Activated T-cell treated with anti-CD3 and anti-CD28 coated beads, Interleukin-2, amount 50 U/mL, for 24 hours (primary cell): ENCODE measurements around the gene C19orf53.
"Not testable (repeated sequence)": the region's sequence is repeated elsewhere in the genome, so short reads cannot be mapped to it uniquely, and the experiment has no call there.

Experiments
- DNase-seq: peaks from one replicate; pipeline ENCODE4 v3.0.0-alpha.2; 2020
- H3K27ac Mint-ChIP-seq: 2 replicates; pipeline ENCODE4 v1.8.0; 2020; ENCODE audit warnings: mild to moderate bottlenecking, mixed read lengths
- H3K27me3 Mint-ChIP-seq: 2 replicates; pipeline ENCODE4 v1.8.0; 2020; ENCODE audit warnings: mixed read lengths
- H3K36me3 Mint-ChIP-seq: 2 replicates; pipeline ENCODE4 v1.8.0; 2020; ENCODE audit warnings: low read depth, mixed read lengths
- H3K4me1 Mint-ChIP-seq: 2 replicates; pipeline ENCODE4 v1.8.0; 2020; ENCODE audit warnings: low read depth, mixed read lengths
- H3K4me3 Mint-ChIP-seq: 2 replicates; pipeline ENCODE4 v1.8.0; 2020; ENCODE audit warnings: mild to moderate bottlenecking, moderate library complexity, mixed read lengths
- H3K9me3 Mint-ChIP-seq: 2 replicates; pipeline ENCODE4 v1.8.0; 2020; ENCODE audit warnings: mixed read lengths

Gene C19orf53

DNA sequence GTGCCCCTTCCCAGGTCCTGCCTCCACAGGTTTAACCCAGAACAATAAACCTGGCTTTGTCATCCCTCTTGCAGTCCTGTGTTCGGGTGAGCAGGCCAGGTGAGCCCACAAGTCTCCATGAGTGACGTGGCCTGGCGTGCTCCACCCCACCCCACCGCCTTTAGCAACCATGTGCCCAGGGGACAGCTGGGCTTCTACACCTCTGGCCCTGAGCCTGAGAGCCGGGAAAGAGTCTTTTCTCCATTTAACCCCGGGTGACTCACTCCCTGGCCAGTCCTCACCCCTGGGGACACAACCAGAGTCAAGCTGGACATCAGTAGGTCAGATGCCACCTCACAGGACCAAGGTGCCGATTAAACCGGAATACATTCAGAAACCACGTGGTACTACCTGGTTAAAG is 4.1 kb downstream of the C19orf53 start:
- H3K4me1 Mint-ChIP-seq, result peaks cover 35% of the 10 kb centered on the region
- H3K36me3 Mint-ChIP-seq, result peaks cover 58% of the 10 kb centered on the region
- H3K27me3 Mint-ChIP-seq, result no peaks in the 10 kb centered on the region
- no peak overlapping the region for H3K4me3 Mint-ChIP-seq
- DNase-seq, result no peak
- no peaks in the 10 kb centered on the region for H3K9me3 Mint-ChIP-seq
- H3K27ac Mint-ChIP-seq, result peak overlapping the region; percentile 5

DNA sequence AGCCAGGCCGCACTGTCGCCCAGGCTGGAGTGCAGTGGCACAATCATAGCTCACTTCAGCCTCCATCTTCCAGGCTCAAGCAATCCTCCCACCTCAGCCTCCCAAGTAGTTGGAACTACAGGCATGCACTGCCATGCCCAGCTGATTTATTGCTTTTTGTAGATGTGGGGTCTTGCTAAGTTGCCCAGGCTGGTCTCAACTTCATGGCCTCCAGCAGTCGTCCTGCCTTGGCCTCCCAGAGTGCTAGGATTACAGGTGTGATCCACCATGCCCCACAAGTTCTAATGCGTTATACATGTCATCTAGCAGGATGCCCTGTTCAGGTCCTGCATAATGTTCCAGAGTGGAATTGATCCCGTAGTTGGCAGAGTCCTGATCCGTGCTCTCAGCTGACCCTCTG is 4.6 kb downstream of the C19orf53 start:
- H3K27ac Mint-ChIP-seq, result peak overlapping the region; percentile 63
- no peaks in the 10 kb centered on the region for H3K9me3 Mint-ChIP-seq
- peaks cover 58% of the 10 kb centered on the region for H3K36me3 Mint-ChIP-seq
- H3K4me3 Mint-ChIP-seq, result no peak overlapping the region
- no peaks in the 10 kb centered on the region for H3K27me3 Mint-ChIP-seq
- peaks cover 39% of the 10 kb centered on the region for H3K4me1 Mint-ChIP-seq
- DNase-seq, result no peak

DNA sequence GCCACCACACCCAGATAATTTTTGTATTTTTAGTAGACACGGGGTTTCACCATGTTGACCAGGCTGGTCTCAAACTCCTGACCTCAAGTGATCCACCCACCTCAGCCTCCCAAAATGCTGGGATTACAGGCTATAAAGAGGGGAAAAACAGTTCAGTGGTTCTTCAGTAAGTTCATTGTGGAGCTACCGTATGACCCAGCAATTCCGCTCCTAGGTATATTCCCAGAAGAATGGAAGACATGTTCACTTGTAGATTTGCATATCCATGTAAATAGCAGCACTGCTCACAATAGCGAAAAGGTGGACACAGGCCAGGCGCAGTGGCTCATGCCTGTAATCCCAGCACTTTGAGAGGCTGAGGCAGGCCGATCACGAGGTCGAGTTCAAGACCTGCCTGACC is 5.5 kb downstream of the C19orf53 start:
- H3K27me3 Mint-ChIP-seq, H3K27ac Mint-ChIP-seq, H3K9me3 Mint-ChIP-seq, H3K4me3 Mint-ChIP-seq, DNase-seq: not testable (repeated sequence)
- peaks cover 38% of the 10 kb centered on the region for H3K4me1 Mint-ChIP-seq
- peaks cover 50% of the 10 kb centered on the region for H3K36me3 Mint-ChIP-seq

DNA sequence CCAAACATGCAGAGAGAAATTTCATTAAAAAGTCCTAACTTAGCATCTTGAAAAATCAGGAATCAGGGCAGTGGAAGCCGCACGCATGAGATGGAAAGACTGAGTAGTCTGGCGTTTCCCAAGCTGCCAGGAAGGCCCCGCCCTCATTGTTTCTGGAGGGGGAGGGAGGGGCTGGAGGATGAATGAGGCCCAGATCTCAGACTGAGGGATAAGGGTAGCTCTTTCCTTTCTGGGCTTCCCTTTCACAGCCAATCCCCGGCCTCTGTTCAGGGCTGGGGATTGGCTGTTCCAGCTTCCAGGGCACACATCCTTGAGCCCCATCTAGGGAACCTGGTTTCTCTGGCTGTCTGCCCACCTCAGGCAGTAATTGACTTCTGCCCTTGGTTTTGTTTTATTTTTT is 7.3 kb downstream of the C19orf53 start:
- Mint-ChIP-seq H3K4me3 (no peak overlapping the region), H3K9me3 (no peaks in the 10 kb centered on the region), H3K27me3 (no peaks in the 10 kb centered on the region), H3K36me3 (peaks cover 33% of the 10 kb centered on the region), H3K27ac (no peak overlapping the region), H3K4me1 (peaks cover 33% of the 10 kb centered on the region)
- DNase-seq, result no peak

DNA sequence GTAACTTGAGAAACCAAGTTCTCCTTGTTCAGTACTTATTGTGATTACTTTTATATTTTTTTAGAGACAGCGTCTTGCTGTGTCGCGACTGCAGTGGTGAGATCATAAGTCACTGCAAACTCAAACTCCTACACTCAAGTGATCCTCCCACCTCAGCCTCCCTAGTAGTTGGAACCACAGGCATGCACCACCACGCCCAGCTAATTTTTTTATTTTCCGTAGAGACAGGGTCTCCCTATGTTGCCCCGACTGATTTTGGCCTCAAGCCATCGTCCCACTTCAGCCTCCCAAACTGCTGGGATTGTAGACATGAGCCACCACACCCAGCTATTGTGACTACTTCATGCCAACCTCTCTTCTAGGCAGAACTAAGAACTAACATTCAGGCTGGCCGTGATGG is 8.3 kb downstream of the C19orf53 start:
- Mint-ChIP-seq H3K27ac (no peak overlapping the region), H3K27me3 (no peaks in the 10 kb centered on the region), H3K4me3 (no peak overlapping the region), H3K4me1 (peaks cover 37% of the 10 kb centered on the region), H3K36me3 (peaks cover 24% of the 10 kb centered on the region), H3K9me3 (no peaks in the 10 kb centered on the region)
- DNase-seq, result no peak

DNA sequence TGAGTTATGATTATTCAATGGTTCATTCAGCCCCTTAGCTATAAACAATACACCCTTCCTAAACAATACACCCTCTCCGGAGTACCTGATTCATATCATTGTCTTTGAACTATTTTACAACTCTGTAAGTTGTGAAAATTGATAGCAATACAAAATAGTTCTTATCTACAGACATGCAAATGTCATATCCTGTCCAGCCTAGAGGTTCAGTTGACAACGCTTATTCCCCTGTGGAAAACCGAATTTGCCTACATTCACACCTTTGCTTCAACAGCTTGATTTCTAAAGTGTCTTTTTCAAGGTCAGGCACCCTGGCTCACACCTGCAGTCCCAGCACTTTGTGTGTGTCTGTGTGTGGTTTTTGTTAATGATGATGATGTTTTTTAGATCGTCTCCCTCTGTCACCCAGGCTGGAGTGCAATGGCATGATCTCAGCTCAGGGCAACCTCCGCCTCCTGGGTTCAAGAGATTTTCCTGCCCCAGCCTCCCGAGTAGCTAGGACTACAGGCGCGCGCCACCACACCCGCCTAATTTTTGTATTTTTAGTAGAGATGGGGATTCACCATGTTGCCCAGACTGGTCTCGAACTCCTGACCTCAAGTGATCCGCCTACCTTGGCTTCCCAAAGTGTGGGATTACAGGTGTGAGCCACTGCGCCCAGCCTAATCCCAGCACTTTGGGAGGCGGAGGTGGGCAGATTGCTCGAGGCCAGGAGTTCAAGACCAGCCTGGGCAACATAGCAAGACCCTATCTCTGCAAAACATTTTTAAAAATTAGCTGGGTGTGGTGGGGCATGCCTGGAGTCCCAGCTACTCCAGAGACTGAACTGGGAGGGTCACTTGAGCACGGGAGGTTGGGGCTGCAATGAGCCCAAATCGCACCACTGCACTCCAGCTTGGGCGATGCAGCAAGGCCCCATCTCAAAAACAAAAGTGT is 9.6 kb downstream of the C19orf53 start:
- peaks cover 11% of the 10 kb centered on the region for H3K36me3 Mint-ChIP-seq
- H3K27me3 Mint-ChIP-seq, result no peaks in the 10 kb centered on the region
- H3K9me3 Mint-ChIP-seq, result no peaks in the 10 kb centered on the region
- no peak for DNase-seq
- peak overlapping the region; percentile 19 for H3K27ac Mint-ChIP-seq
- peaks cover 44% of the 10 kb centered on the region for H3K4me1 Mint-ChIP-seq
- H3K4me3 Mint-ChIP-seq, result no peak overlapping the region

DNA sequence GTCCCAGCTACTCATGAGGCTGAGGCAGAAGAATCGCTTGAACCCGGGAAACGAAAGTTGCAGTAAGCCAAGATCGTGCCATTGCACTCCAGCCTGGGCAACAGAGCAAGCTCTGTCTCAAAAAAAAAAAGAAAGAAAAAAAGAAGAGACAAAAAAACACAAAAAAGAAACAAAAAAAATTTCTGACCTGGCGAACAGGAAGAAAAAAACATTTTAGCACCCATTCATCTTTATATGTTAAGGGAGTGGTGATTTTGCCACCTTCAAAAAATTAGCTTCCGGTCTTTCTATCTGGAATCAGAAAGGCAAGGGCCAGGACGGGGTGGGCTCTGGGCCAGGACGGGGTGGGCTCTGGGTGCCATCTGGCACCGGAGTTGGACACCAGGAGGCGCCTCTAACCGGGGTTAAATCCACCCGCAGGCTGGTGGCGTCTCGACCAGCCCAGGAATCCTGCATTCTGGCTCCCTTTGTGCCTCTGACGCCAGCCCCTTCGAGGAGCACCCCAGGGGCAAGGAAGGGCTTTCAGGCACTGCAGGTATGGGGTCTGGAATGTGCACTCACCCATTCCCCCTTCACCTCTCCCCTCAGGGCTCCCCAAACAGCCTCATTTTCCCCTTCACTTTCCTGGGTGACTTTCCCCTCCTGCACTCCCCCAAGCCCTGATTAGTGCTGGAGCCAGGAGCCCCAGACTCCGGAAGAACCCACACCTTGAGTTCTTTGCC is 10.6 kb downstream of the C19orf53 start:
- Mint-ChIP-seq H3K27me3 (no peaks in the 10 kb centered on the region), H3K4me1 (peaks cover 48% of the 10 kb centered on the region), H3K27ac (peak overlapping the region; percentile 72), H3K9me3 (no peaks in the 10 kb centered on the region), H3K4me3 (peak overlapping the region; percentile 58), H3K36me3 (no peaks in the 10 kb centered on the region)
- peak; percentile 81 for DNase-seq

DNA sequence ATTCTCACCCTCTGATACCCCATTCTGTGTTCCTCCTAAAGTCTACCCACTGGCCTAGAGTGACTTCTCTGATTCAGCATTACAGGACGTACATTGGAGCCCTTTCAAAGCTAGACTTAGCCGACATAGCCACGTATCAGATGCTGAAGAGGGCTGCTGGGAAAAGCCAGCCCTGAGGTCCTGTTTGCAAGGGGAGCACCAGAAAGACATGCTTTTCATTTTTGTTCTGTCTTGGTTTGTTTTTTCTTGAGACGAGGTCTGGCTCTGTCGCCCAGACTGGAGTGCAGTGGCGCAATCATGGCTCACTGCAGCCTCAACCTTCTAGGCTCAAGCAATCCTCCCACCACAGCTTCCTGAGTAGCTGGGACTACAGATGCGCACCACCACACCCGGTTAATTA is 14.7 kb downstream of the C19orf53 start:
- Mint-ChIP-seq H3K27me3 (no peaks in the 10 kb centered on the region), H3K4me3 (no peak overlapping the region), H3K36me3 (no peaks in the 10 kb centered on the region), H3K27ac (peak overlapping the region; percentile 69), H3K9me3 (no peaks in the 10 kb centered on the region), H3K4me1 (peaks cover 37% of the 10 kb centered on the region)
- DNase-seq, result peak; percentile 49

DNA sequence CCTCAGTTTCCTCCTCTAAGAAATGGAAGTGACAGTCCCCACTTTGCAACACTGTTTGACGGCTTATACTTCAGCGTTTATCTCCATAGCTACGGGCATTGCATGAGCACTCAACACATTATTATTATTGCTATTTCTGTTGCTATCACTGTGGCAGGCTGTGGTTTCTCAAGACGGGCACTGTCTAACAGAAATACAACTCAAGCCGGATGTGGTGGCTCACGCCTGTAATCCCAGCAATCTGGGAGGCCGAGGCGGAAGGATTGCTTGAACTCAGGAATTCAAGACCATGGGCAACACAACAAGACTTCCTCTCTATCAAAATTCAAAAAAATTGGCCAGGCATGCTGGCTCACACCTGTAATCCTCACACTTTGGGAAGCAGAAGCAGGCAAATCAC is 16.1 kb downstream of the C19orf53 start:
- Mint-ChIP-seq H3K4me1 (peaks cover 36% of the 10 kb centered on the region), H3K36me3 (peaks cover 2% of the 10 kb centered on the region), H3K9me3 (no peaks in the 10 kb centered on the region), H3K27me3 (no peaks in the 10 kb centered on the region), H3K4me3 (no peak overlapping the region), H3K27ac (no peak overlapping the region)
- no peak for DNase-seq

DNA sequence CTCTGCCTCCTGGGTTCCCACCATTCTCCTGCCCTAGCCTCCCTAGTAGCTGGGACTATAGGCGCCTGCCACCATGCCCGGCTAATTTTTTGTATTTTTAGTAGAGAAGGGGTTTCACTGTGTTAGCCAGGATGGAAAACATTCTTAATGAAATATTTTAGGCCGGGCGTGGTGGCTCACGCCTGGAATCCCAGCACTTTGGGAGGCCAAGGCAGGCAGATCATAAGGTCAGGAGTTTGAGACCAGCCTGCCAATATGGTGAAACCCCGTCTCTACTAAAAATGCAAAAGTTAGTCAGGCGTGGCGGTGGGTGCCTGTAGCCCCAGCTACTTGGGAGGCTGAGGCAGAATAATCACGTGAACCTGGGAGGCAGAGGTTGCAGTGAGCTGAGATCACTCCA is 19.1 kb downstream of the C19orf53 start:
- peak overlapping the region; percentile 34 for H3K4me3 Mint-ChIP-seq
- not testable (repeated sequence) for DNase-seq, H3K36me3 Mint-ChIP-seq, H3K27me3 Mint-ChIP-seq, H3K9me3 Mint-ChIP-seq
- H3K4me1 Mint-ChIP-seq, result peaks cover 36% of the 10 kb centered on the region
- H3K27ac Mint-ChIP-seq, result peak overlapping the region; percentile 26

DNA sequence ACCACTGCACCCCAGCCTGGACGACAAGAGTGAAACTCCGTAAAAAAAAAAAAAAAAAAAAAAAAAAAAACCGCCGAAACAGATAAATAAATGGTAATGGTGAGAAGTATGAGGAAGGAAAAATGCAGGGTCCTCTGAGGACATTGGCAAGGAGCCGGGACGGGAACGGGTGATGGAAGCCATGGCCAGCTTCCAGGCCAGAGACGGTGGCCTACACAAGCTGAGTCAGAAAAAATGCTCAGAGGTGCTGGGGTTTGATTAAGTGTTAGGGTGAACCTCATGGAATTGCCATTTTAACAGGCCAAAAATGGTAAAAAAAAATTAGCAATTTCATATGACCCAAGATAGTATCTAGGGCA is 20.1 kb downstream of the C19orf53 start:
- Mint-ChIP-seq H3K9me3 (no peaks in the 10 kb centered on the region), H3K27me3 (no peaks in the 10 kb centered on the region), H3K4me1 (peaks cover 30% of the 10 kb centered on the region), H3K27ac (peak overlapping the region; percentile 94), H3K36me3 (peaks cover 2% of the 10 kb centered on the region), H3K4me3 (peak overlapping the region; percentile 95)
- no peak for DNase-seq

DNA sequence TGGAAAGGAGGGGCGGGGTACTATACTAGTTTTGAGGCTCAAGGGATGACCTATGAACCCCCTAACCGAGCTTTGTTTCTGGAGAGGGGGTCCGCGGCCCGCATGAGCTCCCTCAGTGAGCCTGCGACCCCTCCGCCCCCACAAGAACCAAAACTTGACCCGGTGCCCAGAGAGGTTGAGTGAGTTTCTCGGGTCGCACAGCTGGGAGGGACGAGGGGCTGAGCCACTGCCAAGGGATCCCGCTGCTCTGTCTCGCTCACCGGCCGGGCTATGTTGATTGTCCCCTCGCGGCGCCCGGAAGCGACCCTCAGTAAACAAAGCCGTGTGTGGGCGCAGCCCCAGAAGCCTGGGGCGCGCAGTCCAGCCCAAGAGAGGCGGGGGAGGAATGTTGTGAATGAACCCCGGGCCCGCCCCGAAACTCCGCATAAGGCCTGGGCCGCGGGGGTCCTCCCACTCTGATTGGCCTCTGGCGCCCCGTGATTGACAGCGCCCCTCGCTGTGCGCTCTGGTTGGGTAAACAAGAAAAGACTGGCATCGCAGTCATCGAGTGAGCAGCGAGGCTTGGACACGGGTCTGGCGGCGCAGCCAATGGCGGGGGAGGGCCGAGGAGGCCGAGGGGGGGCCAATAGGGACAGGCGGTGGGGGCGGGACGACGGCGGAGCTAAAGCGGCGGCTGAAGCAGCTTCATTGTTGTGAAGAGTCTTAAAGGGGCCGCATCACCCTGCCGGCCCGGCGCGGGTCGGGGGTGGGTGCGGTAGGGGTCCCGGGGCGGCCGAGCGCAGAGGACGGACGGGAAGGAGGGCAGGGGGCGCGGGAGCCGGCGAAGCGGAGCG is 20.7 kb downstream of the C19orf53 start, which contains the start of gene ZSWIM4:
ZSWIM4 (plus strand) TSS at position 687 of the 833 bp plus-strand sequence. CDS start 206 bp downstream, outside the sequence.
- Mint-ChIP-seq H3K27me3 (no peaks in the 10 kb centered on the region), H3K27ac (peak within 1 kb of the TSS; percentile 94), H3K4me1 (peaks cover 30% of the 10 kb centered on the region), H3K9me3 (no peaks in the 10 kb centered on the region), H3K4me3 (peak within 1 kb of the TSS; percentile 95), H3K36me3 (peaks cover 2% of the 10 kb centered on the region)
- DNase-seq, result peak; percentile 93

DNA sequence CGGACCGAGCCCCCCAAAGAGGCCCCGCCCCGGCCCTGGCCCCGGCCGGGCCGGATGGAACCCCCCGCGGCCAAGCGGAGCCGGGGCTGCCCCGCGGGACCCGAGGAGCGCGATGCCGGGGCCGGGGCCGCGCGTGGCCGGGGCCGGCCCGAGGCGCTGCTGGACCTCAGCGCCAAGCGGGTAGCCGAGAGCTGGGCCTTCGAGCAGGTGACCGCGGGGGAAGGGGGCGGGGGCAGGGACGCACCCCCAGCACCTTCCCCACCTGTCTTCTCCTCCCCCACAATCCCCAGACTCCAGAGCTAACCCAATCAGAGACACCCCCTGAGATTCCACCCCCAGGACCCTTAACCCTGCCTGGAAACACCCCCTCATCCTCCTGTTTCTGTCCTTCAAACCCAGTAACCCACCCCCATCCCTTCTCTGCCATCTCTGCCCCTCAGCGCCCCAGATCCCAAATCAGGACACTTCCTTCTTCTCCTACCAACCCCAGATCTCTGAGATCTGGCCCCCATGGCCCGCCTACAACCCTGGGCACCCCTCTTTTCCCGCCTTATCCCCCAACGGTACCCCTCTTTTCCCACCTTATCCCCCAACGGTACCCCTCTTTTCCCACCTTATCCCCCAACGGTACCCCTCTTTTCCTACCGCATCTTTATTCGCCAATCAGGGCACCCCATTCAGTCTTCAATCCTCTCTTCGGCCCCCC is 21.5 kb downstream of the C19orf53 start:
- Mint-ChIP-seq H3K4me1 (peaks cover 24% of the 10 kb centered on the region), H3K36me3 (peaks cover 2% of the 10 kb centered on the region), H3K27ac (peak overlapping the region; percentile 50), H3K27me3 (no peaks in the 10 kb centered on the region), H3K9me3 (no peaks in the 10 kb centered on the region), H3K4me3 (peak overlapping the region; percentile 95)
- DNase-seq, result no peak
